Peyer's patch (tissue), 4 donors: ENCODE data around the gene DAPK1. TPM values are rescaled to one million over a fixed set of nuclear protein-coding genes. Genes with fewer than 3 reads are reported as not detected.

Experiments used
- DNase-seq, 3 donors: peaks; one replicate each; pipeline ENCODE4 v3.0.0-alpha.2; 2017 to 2019
- H3K27ac ChIP-seq, 4 donors: fragments of 200-600 bp; sonication (generic); one replicate each; pipeline ENCODE4 v1.5.1; 2016 to 2019
- H3K27me3 ChIP-seq, 2 donors: fragments of 200-600 bp; sonication (generic); one replicate each; pipeline ENCODE4 v1.5.1; 2019
- H3K36me3 ChIP-seq, 3 donors: fragments of 200-600 bp; sonication (generic); one replicate each; pipeline ENCODE4 v1.5.1; 2016 to 2019
- H3K4me1 ChIP-seq, 4 donors: fragments of 200-600 bp; sonication (generic); one replicate each; pipeline ENCODE4 v1.5.1; 2016 to 2019
- H3K4me3 ChIP-seq, 4 donors: fragments of 200-600 bp; sonication (generic); 1 replicate in 3 of 4; 2 replicates in 1 of 4; pipeline ENCODE4 v1.5.1; 2016 to 2019; ENCODE audit warnings: mild to moderate bottlenecking in 1 of 4
- H3K9me3 ChIP-seq, 4 donors: fragments of 200-600 bp; sonication (generic); one replicate each; pipeline ENCODE4 v1.5.1; 2016 to 2019; ENCODE audit warnings: mild to moderate bottlenecking in 1 of 4
- POLR2A ChIP-seq, 2 donors: fragments of 450-650 bp; IDR thresholded peaks; one replicate each; pipeline ENCODE4 v1.5.1; 2017; ENCODE audit warnings: antibody characterized with exemption in 2 of 2, mild to moderate bottlenecking in 2 of 2, moderate library complexity in 2 of 2
- total RNA-seq, 4 donors: library from RNA; depleted of rRNA; stranded (reverse); fragments of >200 nt; gene quantifications; one replicate each; pipeline ENCODE4 v1.1.0, GENCODE V29; 2016
- TF ChIP-seq, protein P1 (sequence below), 6 experiments: fragments of 450-650 bp in 4 of 6; fragments of 200-600 bp in 2 of 6; sonication (generic) in 1 of 6; IDR thresholded peaks; one replicate each; pipeline ENCODE4 v1.5.1; 2017 to 2019; ENCODE audit warnings: antibody characterized with exemption in 6 of 6, mild to moderate bottlenecking in 3 of 6, moderate library complexity in 1 of 6

The DAPK1 gene
- total RNA-seq, 4 donors from 2014 or later = 45.4 to 96.4 (median 77.2) TPM

DNA sequence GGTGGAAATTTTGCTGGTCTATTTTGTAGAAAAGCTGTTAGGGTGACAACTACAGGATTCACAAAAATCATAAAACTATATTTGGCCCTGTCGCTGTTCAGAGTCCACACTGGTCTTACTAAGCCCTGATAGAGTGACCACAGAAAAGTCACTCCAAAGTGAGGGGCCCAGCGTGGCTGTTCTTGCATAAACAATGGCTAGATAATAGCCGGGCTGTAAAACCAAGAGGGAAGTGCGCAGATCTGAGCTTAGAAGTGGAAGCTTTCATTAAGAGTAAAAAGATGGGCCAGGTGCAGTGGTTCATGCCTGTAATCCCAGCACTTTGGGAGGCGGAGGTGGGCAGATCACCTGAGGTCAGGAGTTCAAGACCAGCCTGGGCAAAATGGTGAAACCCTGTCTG, 212.8 kb downstream of the DAPK1 start:
- peaks cover 0 to 17% (median 0%) of the 10 kb centered on the region in 3 donors for H3K36me3 ChIP-seq
- no peaks in the 10 kb centered on the region for H3K4me1 ChIP-seq
- H3K27ac ChIP-seq = no peak overlapping the region
- no peaks in the 10 kb centered on the region for H3K27me3 ChIP-seq
- H3K4me3 ChIP-seq = no peak overlapping the region
- TF ChIP-seq POLR2A (IDR thresholded peaks at IDR 0.05) = no peak
- TF ChIP-seq, protein P1, sequence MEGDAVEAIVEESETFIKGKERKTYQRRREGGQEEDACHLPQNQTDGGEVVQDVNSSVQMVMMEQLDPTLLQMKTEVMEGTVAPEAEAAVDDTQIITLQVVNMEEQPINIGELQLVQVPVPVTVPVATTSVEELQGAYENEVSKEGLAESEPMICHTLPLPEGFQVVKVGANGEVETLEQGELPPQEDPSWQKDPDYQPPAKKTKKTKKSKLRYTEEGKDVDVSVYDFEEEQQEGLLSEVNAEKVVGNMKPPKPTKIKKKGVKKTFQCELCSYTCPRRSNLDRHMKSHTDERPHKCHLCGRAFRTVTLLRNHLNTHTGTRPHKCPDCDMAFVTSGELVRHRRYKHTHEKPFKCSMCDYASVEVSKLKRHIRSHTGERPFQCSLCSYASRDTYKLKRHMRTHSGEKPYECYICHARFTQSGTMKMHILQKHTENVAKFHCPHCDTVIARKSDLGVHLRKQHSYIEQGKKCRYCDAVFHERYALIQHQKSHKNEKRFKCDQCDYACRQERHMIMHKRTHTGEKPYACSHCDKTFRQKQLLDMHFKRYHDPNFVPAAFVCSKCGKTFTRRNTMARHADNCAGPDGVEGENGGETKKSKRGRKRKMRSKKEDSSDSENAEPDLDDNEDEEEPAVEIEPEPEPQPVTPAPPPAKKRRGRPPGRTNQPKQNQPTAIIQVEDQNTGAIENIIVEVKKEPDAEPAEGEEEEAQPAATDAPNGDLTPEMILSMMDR (IDR thresholded peaks at IDR 0.05) = no peak
- no peaks in the 10 kb centered on the region for H3K9me3 ChIP-seq
- no peak for DNase-seq

- Histone ChIP-seq H3K4me1 (no peaks in the 10 kb centered on the region), H3K27me3 (no peaks in the 10 kb centered on the region)
- TF ChIP-seq, protein P1 (IDR thresholded peaks at IDR 0.05) = no peak
- TF ChIP-seq POLR2A (IDR thresholded peaks at IDR 0.05) = no peak
These were observed 214.5 kb downstream of the DAPK1 start for GRCh38 chr9:87711857-87712800.

GRCh38 chr9:87712801-87713277, 215.2 kb downstream of the DAPK1 start:
- Histone ChIP-seq H3K4me1 (no peaks in the 10 kb centered on the region), H3K27me3 (no peaks in the 10 kb centered on the region), H3K36me3 (no peaks in the 10 kb centered on the region), H3K27ac (peak overlapping the region in 3 of 4 donors; percentile 53 to 77 (median 75)), H3K4me3 (no peak overlapping the region), H3K9me3 (no peaks in the 10 kb centered on the region)
- no peak for DNase-seq
- TF ChIP-seq, protein P1 (IDR thresholded peaks at IDR 0.05) = no peak
- no peak for TF ChIP-seq POLR2A (IDR thresholded peaks at IDR 0.05)

More at GRCh38 chr9:87711857-87712800, 214.5 kb downstream of the DAPK1 start:
- DNase-seq = no peak
- peak overlapping the region in 1 of 4 donors; percentile 75 for H3K27ac ChIP-seq
- peaks cover 0 to 3% (median 0%) of the 10 kb centered on the region in 3 donors for H3K36me3 ChIP-seq
- no peak overlapping the region for H3K4me3 ChIP-seq
- no peaks in the 10 kb centered on the region for H3K9me3 ChIP-seq

- DNase-seq = peak in 2 of 3 donors; percentile 62 to 85
- H3K36me3 ChIP-seq = no peaks in the 10 kb centered on the region
- H3K27me3 ChIP-seq = no peaks in the 10 kb centered on the region
- TF ChIP-seq POLR2A (IDR thresholded peaks at IDR 0.05) = no peak
- TF ChIP-seq, protein P1 (IDR thresholded peaks at IDR 0.05) = no peak
- H3K4me3 ChIP-seq = no peak overlapping the region
- H3K4me1 ChIP-seq = no peaks in the 10 kb centered on the region
- H3K9me3 ChIP-seq = no peaks in the 10 kb centered on the region
- peak overlapping the region; percentile 42 to 77 (median 64) for H3K27ac ChIP-seq
These were observed 215.8 kb downstream of the DAPK1 start for GRCh38 chr9:87713278-87713987.

DNA sequence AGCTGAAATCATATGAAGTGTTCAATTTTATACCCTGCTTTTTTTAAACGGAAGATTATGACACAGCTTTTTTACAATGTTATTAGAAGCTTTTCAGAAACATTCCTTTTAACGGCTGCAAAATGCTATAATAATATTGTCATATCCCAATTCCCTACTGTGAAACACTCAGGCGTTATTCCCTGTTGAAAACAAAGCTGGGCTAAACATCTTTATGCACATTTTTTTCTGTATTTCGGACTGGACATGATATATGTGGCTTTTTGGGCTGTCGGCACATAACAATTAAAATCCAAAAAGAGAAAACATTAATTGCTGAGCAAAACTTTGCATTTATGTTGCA, 216.3 kb downstream of the DAPK1 start:
- Histone ChIP-seq H3K4me3 (no peak overlapping the region), H3K27me3 (no peaks in the 10 kb centered on the region), H3K9me3 (no peaks in the 10 kb centered on the region), H3K27ac (peak overlapping the region in 3 of 4 donors; percentile 53 to 77 (median 75)), H3K36me3 (no peaks in the 10 kb centered on the region), H3K4me1 (no peaks in the 10 kb centered on the region)
- DNase-seq = no peak
- TF ChIP-seq POLR2A (IDR thresholded peaks at IDR 0.05) = no peak
- TF ChIP-seq, protein P1 (IDR thresholded peaks at IDR 0.05) = no peak
